ENCODE data around the gene DIRAS1. TPM values are rescaled to one million over a fixed set of nuclear protein-coding genes. Genes with fewer than 3 reads are reported as not detected.

DIRAS1 gene
- total RNA-seq, 2 experiments from 2014 or later: not detected

GRCh38 chr19:2719232-2719735 lies 1.9 kb downstream of the DIRAS1 start:
- POLR2A ChIA-PET: no interaction called here
- H3K9me3 Mint-ChIP-seq: peaks cover 5% of the 10 kb centered on the region
- peaks cover 0 to 48% of the 10 kb centered on the region in 2 experiments for H3K9me3 ChIP-seq (ENCODE audit: control insufficient read depth in 1 of 2, insufficient read depth in 1 of 2, low read length in 2 of 2)
- peaks cover 38 to 42% of the 10 kb centered on the region in 2 experiments for H3K27me3 ChIP-seq (ENCODE audit: control insufficient read depth in 1 of 2, insufficient read depth in 2 of 2, low read length in 2 of 2)
- no peaks in the 10 kb centered on the region for H3K36me3 ChIP-seq (ENCODE audit: insufficient read depth, low read length)
- H3K4me3 Mint-ChIP-seq: no peak overlapping the region
- H3K4me1 ChIP-seq (ENCODE audit: insufficient read depth, low read length): peaks cover 11% of the 10 kb centered on the region
- intact Hi-C loops (cut with DNase I, micrococcal nuclease): no loop called here
- CTCF ChIA-PET: no interaction called here
- ATAC-seq (ENCODE audit: poor library complexity) (no peak), DNase-seq (no peak)
- H3K4me3 ChIP-seq (ENCODE audit: low read length): no peak overlapping the region
- H3K27ac Mint-ChIP-seq: no peak overlapping the region
- peaks cover 26% of the 10 kb centered on the region for H3K27me3 Mint-ChIP-seq
- no peaks in the 10 kb centered on the region for H3K36me3 Mint-ChIP-seq (ENCODE audit: low read depth)
- peaks cover 15% of the 10 kb centered on the region for H3K4me1 Mint-ChIP-seq (ENCODE audit: low read depth)
- TF ChIP-seq CTCF (IDR thresholded peaks at IDR 0.05): no peak
- no peak overlapping the region for H3K27ac ChIP-seq (ENCODE audit: low read depth in 1 of 2, low read length in 2 of 2)

- peaks cover 22% of the 10 kb centered on the region for H3K27me3 Mint-ChIP-seq
- H3K4me1 Mint-ChIP-seq (ENCODE audit: low read depth): peaks cover 15% of the 10 kb centered on the region
- Histone ChIP-seq H3K9me3 (ENCODE audit: control insufficient read depth in 1 of 2, insufficient read depth in 1 of 2, low read length in 2 of 2) (peaks cover 0 to 46% of the 10 kb centered on the region in 2 experiments), H3K36me3 (ENCODE audit: insufficient read depth, low read length) (no peaks in the 10 kb centered on the region), H3K4me1 (ENCODE audit: insufficient read depth, low read length) (peaks cover 11% of the 10 kb centered on the region), H3K4me3 (ENCODE audit: low read length) (no peak overlapping the region), H3K27ac (ENCODE audit: low read depth in 1 of 2, low read length in 2 of 2) (no peak overlapping the region), H3K27me3 (ENCODE audit: control insufficient read depth in 1 of 2, insufficient read depth in 2 of 2, low read length in 2 of 2) (peaks cover 27 to 32% of the 10 kb centered on the region in 2 experiments)
- DNase-seq (no peak), ATAC-seq (ENCODE audit: poor library complexity) (no peak)
- POLR2A ChIA-PET: no interaction called here
- no peak overlapping the region for H3K4me3 Mint-ChIP-seq
- no peak for TF ChIP-seq CTCF (IDR thresholded peaks at IDR 0.05)
- CTCF ChIA-PET: no interaction called here
- H3K27ac Mint-ChIP-seq: no peak overlapping the region
- peaks cover 5% of the 10 kb centered on the region for H3K9me3 Mint-ChIP-seq
- intact Hi-C loops (cut with DNase I, micrococcal nuclease): no loop called here
- no peaks in the 10 kb centered on the region for H3K36me3 Mint-ChIP-seq (ENCODE audit: low read depth)
Measured at GRCh38 chr19:2717638-2718541, 3.3 kb downstream of the DIRAS1 start.

GRCh38 chr19:2716722-2717637 lies 4.2 kb downstream of the DIRAS1 start:
- DNase-seq: no peak
- intact Hi-C loops (cut with DNase I, micrococcal nuclease): no loop called here
- ATAC-seq (ENCODE audit: poor library complexity): no peak
- ChIA-PET CTCF (no interaction called here), POLR2A (no interaction called here)
- Mint-ChIP-seq H3K9me3 (peaks cover 5% of the 10 kb centered on the region), H3K36me3 (ENCODE audit: low read depth) (no peaks in the 10 kb centered on the region), H3K27me3 (peaks cover 16% of the 10 kb centered on the region), H3K27ac (no peak overlapping the region), H3K4me3 (no peak overlapping the region), H3K4me1 (ENCODE audit: low read depth) (peaks cover 17% of the 10 kb centered on the region)
- no peak overlapping the region for H3K4me3 ChIP-seq (ENCODE audit: low read length)
- TF ChIP-seq CTCF (IDR thresholded peaks at IDR 0.05): no peak
- peaks cover 0 to 40% of the 10 kb centered on the region in 2 experiments for H3K9me3 ChIP-seq (ENCODE audit: control insufficient read depth in 1 of 2, insufficient read depth in 1 of 2, low read length in 2 of 2)
- H3K36me3 ChIP-seq (ENCODE audit: insufficient read depth, low read length): no peaks in the 10 kb centered on the region
- no peak overlapping the region for H3K27ac ChIP-seq (ENCODE audit: low read depth in 1 of 2, low read length in 2 of 2)
- peaks cover 19 to 23% of the 10 kb centered on the region in 2 experiments for H3K27me3 ChIP-seq (ENCODE audit: control insufficient read depth in 1 of 2, insufficient read depth in 2 of 2, low read length in 2 of 2)
- H3K4me1 ChIP-seq (ENCODE audit: insufficient read depth, low read length): peaks cover 11% of the 10 kb centered on the region

Data from CD4-positive, alpha-beta T cell (primary cell).